GM12878 (cell line): ENCODE results near the gene ISOC2. TPM values are rescaled to one million over a fixed set of nuclear protein-coding genes. Genes with fewer than 3 reads are reported as not detected.

ENCODE experiments used
- ATAC-seq: fragments of 200-7000 bp; cut with Tn5 transposase; 3 replicates; pipeline ENCODE4 v1.9.1; 2020; ENCODE audit warnings: mild to moderate bottlenecking, moderate library complexity
- BruUV-seq: library from RNA; stranded (reverse); fragments of 400-500 nt; replicated peaks from 2 replicates; lab custom pipeline; 2021; lab: Mats Ljungman, UMichigan
- CTCF ChIA-PET: fragments of 300-600 bp; sonication (Branson Sonifier 250); formaldehyde crosslinking; extraction: SDS; loops from one replicate; lab custom pipeline; 2021; ENCODE audit warnings: inconsistent platforms; lab: Yijun Ruan, JAX
- POLR2A ChIA-PET: fragments of 350-600 bp; formaldehyde crosslinking; extraction: SDS; loops from one replicate; lab custom pipeline; 2021; ENCODE audit warnings: inconsistent platforms; lab: Charles Lee
- RAD21 ChIA-PET: fragments of 300-600 bp; sonication (Branson Sonifier 250); formaldehyde crosslinking; loops from one replicate; lab custom pipeline; 2023; ENCODE audit warnings: antibody characterized with exemption; ENCODE audit not compliant: unreplicated experiment; lab: Charles Lee
- SMC1A ChIA-PET: fragments of 300-600 bp; sonication (Branson Sonifier 250); formaldehyde crosslinking; loops from one replicate; lab custom pipeline; 2023; ENCODE audit not compliant: unreplicated experiment, uncharacterized antibody; lab: Charles Lee
- DNase-seq: peaks from one replicate; pipeline ENCODE4 v3.0.0-alpha.2; 2011; ENCODE audit warnings: low read depth, low spot score
- FAIRE-seq: peaks from 3 replicates; lab custom pipeline; 2011; peaks lifted over from hg19 to GRCh38; lab: Jason Lieb, UNC
- H2AFZ ChIP-seq: 2 replicates; pipeline ENCODE4 v1.6.0; 2011; ENCODE audit warnings: low read depth, low read length, control low read depth; ENCODE audit not compliant: control insufficient read depth
- H3K27ac ChIP-seq: 2 replicates; pipeline ENCODE4 v1.5.1; 2011; ENCODE audit warnings: control low read depth; ENCODE audit not compliant: control insufficient read depth, insufficient read depth
- H3K27me3 ChIP-seq, 2 experiments: replicated peaks in 1 of 2; 2 replicates each; pipeline versions ENCODE4 v1.6.0 to v1.6.1; 2011; ENCODE audit warnings: low read length in 1 of 2; ENCODE audit not compliant: control insufficient read depth in 2 of 2, insufficient read depth in 2 of 2
- H3K36me3 ChIP-seq, 2 experiments: 2 replicates each; pipeline ENCODE4 v1.5.1; 2011; ENCODE audit warnings: low read length in 1 of 2; ENCODE audit not compliant: control insufficient read depth in 2 of 2, insufficient read depth in 2 of 2
- H3K4me1 ChIP-seq: 2 replicates; pipeline ENCODE4 v1.6.1; 2011; ENCODE audit warnings: mild to moderate bottlenecking, low read length, moderate library complexity, mixed read lengths; ENCODE audit not compliant: control insufficient read depth, insufficient read depth
- H3K4me2 ChIP-seq: 2 replicates; pipeline ENCODE4 v1.6.0; 2011; ENCODE audit warnings: control low read depth; ENCODE audit not compliant: control insufficient read depth, insufficient read depth
- H3K4me3 ChIP-seq: fragments of 200-600 bp; sonication (generic); 2 replicates; pipeline ENCODE4 v1.5.1; 2016
- H3K79me2 ChIP-seq: 2 replicates; pipeline ENCODE4 v1.6.0; 2011; ENCODE audit warnings: low read length; ENCODE audit not compliant: control insufficient read depth, insufficient read depth
- H3K9ac ChIP-seq: 2 replicates; pipeline ENCODE4 v1.8.0; 2011; ENCODE audit warnings: low read length, control low read depth, mixed read lengths; ENCODE audit not compliant: control insufficient read depth, insufficient read depth
- H3K9me3 ChIP-seq: replicated peaks from 3 replicates; pipeline ENCODE4 v1.5.1; 2011; ENCODE audit warnings: mild to moderate bottlenecking, low read length; ENCODE audit not compliant: control insufficient read depth, insufficient read depth
- H4K20me1 ChIP-seq: 2 replicates; pipeline ENCODE4 v1.6.0; 2011; ENCODE audit not compliant: control insufficient read depth, insufficient read depth
- ATF7 ChIP-seq: fragments of 450-650 bp; IDR thresholded peaks from 2 replicates; pipeline ENCODE4 v1.6.1; 2016; ENCODE audit warnings: low read depth, mild to moderate bottlenecking
- CREM ChIP-seq: IDR thresholded peaks from 2 replicates; pipeline ENCODE4 v1.6.1; 2014; ENCODE audit warnings: antibody characterized with exemption, low read depth
- HCFC1 ChIP-seq: fragments of 150-350 bp; IDR thresholded peaks from 2 replicates; pipeline ENCODE4 v1.6.1; 2014; ENCODE audit warnings: low read length
- MEF2B ChIP-seq: fragments of 450-650 bp; IDR thresholded peaks from 2 replicates; pipeline ENCODE4 v1.6.1; 2018; ENCODE audit warnings: mild to moderate bottlenecking, moderate library complexity; ENCODE audit not compliant: partially characterized antibody, poor library complexity, severe bottlenecking
- NR2F1 ChIP-seq: fragments of 450-650 bp; conservative IDR thresholded peaks from 2 replicates; pipeline ENCODE4 v1.6.1; 2017; ENCODE audit warnings: mild to moderate bottlenecking
- PAX5 ChIP-seq: IDR thresholded peaks from 2 replicates; pipeline ENCODE4 v1.6.1; 2011; ENCODE audit warnings: low read depth, low read length, borderline replicate concordance
- POU2F2 ChIP-seq: IDR thresholded peaks from 3 replicates; pipeline ENCODE4 v1.6.1; 2011; ENCODE audit warnings: low read depth, mild to moderate bottlenecking, low read length, borderline replicate concordance
- SREBF1 ChIP-seq: IDR thresholded peaks from 2 replicates; pipeline ENCODE4 v1.6.1; 2012; ENCODE audit warnings: mild to moderate bottlenecking, low read length
- ZBTB33 ChIP-seq: fragments of 450-650 bp; IDR thresholded peaks from 2 replicates; pipeline ENCODE4 v1.6.1; 2017; ENCODE audit warnings: mild to moderate bottlenecking
- ZSCAN29 ChIP-seq: fragments of 450-650 bp; IDR thresholded peaks from 2 replicates; pipeline ENCODE4 v1.6.1; 2017; ENCODE audit warnings: mild to moderate bottlenecking, moderate library complexity
- ZZZ3 ChIP-seq: IDR thresholded peaks from 2 replicates; pipeline ENCODE4 v1.6.1; 2011; ENCODE audit warnings: low read depth; ENCODE audit not compliant: control insufficient read depth, insufficient read length
- WGBS: methylation state at CpG from one replicate; pipeline ENCODE4 v1.1.6; 2016; ENCODE audit warnings: low lambda C conversion rate; ENCODE audit not compliant: insufficient replicate concordance, insufficient coverage; ENCODE audit errors: missing lambda C conversion rate; 5-methylcytosine and 5-hydroxymethylcytosine counted together
- in situ Hi-C: fragments of 300-500 bp; cut with MboI; formaldehyde crosslinking; loops from 9 replicates; pipeline ENCODE4 v1.14.3; 2018; ENCODE audit warnings: mixed read lengths
- intact Hi-C: fragments of 100-400 bp; cut with micrococcal nuclease; formaldehyde crosslinking; loops from one replicate; pipeline ENCODE4 v1.14.2; 2022; ENCODE audit not compliant: unreplicated experiment
- polyA plus RNA-seq, 11 experiments: library from polyadenylated mRNA; depleted of rRNA in 4 of 11; unstranded in 6 of 11; stranded (reverse) in 5 of 11; fragments of >200 nt; fragmentation: Nextera tagmentation in 4 of 11; fragmentation: Illumina TruSeq in 1 of 11; extraction: Ambion mirVana in 4 of 11; extraction: Trizol in 1 of 11; gene quantifications; 1 replicate in 1 of 11; 2 replicates in 10 of 11; pipeline versions ENCODE4 v1.2.1 to v1.2.3, GENCODE V29; 2011 to 2016; ENCODE audit warnings: inconsistent platforms in 2 of 11, missing spikeins in 2 of 11, low read depth in 1 of 11
- total RNA-seq, 4 experiments: library from RNA; depleted of rRNA in 3 of 4; stranded (reverse); fragments of >200 nt in 3 of 4; fragmentation: Illumina TruSeq in 1 of 4; extraction: Trizol in 1 of 4; gene quantifications; 2 replicates each; pipeline versions ENCODE4 v1.2.1 to v1.2.3, GENCODE V29; 2013 to 2021

ISOC2 gene
- total and polyA plus RNA-seq, 10 of the 15 experiments (the other 5 are each of a cell fraction or from before 2014, with no cell fraction given), result 0.72 to 238 (median 56.9) TPM

DNA sequence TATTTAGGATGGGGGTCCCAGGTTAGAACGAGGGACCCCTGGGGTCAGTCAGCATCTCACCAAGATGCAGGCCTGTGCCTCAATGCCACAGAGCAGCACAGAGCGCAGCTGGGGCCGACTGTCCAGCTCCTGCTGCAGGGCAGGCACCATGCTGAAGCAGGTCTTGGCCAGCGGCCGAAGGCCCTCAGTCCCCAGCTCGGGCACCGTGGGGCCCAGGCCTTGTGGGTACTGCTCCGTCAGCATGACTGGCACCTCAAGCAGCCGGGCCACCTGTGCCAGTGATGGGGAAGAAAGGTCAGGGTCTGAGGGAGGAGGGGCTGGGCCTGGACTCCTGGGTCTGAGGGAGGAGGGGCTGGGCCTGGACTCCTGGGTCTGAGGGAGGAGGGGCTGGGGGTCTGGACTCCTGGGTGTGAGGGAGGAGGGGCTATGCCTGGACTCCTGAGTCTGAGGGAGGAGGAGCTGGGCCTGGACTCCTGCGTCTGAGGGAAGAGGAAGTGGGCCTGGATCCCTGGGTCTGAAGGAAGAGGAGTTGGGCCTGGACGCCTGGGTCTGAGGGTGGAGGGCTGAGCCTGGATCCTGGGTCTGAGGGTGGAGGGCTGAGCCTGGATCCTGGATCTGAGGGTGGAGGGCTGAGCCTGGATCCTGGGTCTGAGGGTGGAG is 5.7 kb downstream of the ISOC2 start:
- BruUV-seq, result no TSS peak
- intact Hi-C loops (no loop called here), in situ Hi-C loops (no loop called here)
- no peak overlapping the region for H3K4me2 ChIP-seq
- ChIA-PET CTCF (interaction anchor here (0.6 kb wide), 1 partner anchor 198 kb away, joined by 4 read pairs; no protein-coding TSS in a partner anchor), POLR2A (no interaction called here), RAD21 (no interaction called here), SMC1A (no interaction called here)
- H3K36me3 ChIP-seq, result peaks cover 3 to 4% of the 10 kb centered on the region in 2 experiments
- DNase-seq (no peak), FAIRE-seq (no peak), ATAC-seq (no peak)
- H3K9ac ChIP-seq, result no peak overlapping the region
- peaks cover 4% of the 10 kb centered on the region; the same call in 1 of the 2 replicates for H4K20me1 ChIP-seq
- no peaks in the 10 kb centered on the region; a peak in 2 of 4 replicates for H3K27me3 ChIP-seq
- H3K4me3 ChIP-seq, result no peak overlapping the region
- no peaks in the 10 kb centered on the region for H3K4me1 ChIP-seq
- H3K27ac ChIP-seq, result no peak overlapping the region
- 79% methylated on average over 11 of the region's 11 CpGs for WGBS
- TF ChIP-seq PAX5 (no peak), ZSCAN29 (no peak), HCFC1 (no peak), MEF2B (no peak), ATF7 (no peak), SREBF1 (no peak), ZBTB33 (no peak), POU2F2 (no peak), CREM (no peak), NR2F1 (no peak), ZZZ3 (no peak)
- no peaks in the 10 kb centered on the region for H3K9me3 ChIP-seq
- no peak overlapping the region for H2AFZ ChIP-seq
- H3K79me2 ChIP-seq, result peaks cover 6% of the 10 kb centered on the region
